NB4 (cell line): ENCODE results near the gene DGKG.

ENCODE experiments used
- DNase-seq: peaks from one replicate; pipeline ENCODE4 v3.0.0; 2010; ENCODE audit warnings: low read depth
- H3K4me3 ChIP-seq: one replicate; pipeline ENCODE4 v1.5.1; 2011; ENCODE audit warnings: mild to moderate bottlenecking, low read depth, low read length, moderate library complexity
- MYC ChIP-seq: IDR thresholded peaks from 2 replicates; pipeline ENCODE4 v1.6.1; 2011; ENCODE audit warnings: low read depth, low read length
- POLR2A ChIP-seq: IDR thresholded peaks from 2 replicates; pipeline ENCODE4 v1.6.1; 2011; ENCODE audit warnings: mild to moderate bottlenecking; ENCODE audit not compliant: insufficient read length; ENCODE audit errors: extremely low read depth
- TF ChIP-seq, protein P1 (sequence below): IDR thresholded peaks from 2 replicates; pipeline ENCODE4 v1.6.1; 2011; ENCODE audit warnings: low read depth, low read length
- TF ChIP-seq, protein P2 (sequence below): IDR thresholded peaks from one replicate; pipeline ENCODE4 v1.5.1; 2012; ENCODE audit warnings: low read depth, low read length

The DGKG gene

DNA sequence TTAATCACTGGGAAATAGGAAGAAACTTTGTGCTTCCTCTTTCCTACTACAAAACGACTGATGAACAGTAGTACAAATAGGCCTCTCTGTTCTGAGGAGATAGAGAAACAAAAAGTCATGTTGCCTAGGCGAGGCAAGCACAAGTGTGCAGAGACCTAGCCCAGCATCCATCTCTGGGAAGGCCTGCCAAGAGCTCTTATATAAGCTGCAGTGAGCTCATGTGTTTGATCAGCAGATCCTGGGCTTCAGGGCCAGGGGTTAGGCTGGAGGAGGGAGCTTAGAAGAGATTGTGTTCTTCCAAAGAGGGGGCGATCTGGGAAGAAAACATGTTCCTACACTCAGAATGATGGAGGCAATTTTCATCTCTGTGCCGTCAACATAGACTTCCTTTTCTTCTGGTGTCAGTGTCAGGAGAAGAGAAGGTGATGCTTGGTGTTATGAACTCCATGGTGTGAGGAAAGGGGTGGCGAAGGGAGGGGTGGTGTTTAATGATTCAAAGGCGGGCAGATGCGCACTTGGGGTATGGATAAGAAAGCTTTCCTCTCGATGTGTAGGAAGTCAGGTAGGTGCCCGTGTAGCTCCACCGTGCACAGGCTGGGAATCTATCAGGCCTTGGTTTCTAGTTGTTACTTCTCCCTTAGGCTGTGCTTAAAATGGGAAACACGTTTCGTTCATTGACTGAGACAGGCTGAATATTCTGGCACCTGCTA is 223.6 kb downstream of the DGKG start:
- no peak for DNase-seq
- no peak overlapping the region for H3K4me3 ChIP-seq
- TF ChIP-seq, protein P1, sequence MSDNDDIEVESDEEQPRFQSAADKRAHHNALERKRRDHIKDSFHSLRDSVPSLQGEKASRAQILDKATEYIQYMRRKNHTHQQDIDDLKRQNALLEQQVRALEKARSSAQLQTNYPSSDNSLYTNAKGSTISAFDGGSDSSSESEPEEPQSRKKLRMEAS: no peak
- TF ChIP-seq, protein P2, sequence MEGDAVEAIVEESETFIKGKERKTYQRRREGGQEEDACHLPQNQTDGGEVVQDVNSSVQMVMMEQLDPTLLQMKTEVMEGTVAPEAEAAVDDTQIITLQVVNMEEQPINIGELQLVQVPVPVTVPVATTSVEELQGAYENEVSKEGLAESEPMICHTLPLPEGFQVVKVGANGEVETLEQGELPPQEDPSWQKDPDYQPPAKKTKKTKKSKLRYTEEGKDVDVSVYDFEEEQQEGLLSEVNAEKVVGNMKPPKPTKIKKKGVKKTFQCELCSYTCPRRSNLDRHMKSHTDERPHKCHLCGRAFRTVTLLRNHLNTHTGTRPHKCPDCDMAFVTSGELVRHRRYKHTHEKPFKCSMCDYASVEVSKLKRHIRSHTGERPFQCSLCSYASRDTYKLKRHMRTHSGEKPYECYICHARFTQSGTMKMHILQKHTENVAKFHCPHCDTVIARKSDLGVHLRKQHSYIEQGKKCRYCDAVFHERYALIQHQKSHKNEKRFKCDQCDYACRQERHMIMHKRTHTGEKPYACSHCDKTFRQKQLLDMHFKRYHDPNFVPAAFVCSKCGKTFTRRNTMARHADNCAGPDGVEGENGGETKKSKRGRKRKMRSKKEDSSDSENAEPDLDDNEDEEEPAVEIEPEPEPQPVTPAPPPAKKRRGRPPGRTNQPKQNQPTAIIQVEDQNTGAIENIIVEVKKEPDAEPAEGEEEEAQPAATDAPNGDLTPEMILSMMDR: no peak
- TF ChIP-seq MYC: no peak
- no peak for TF ChIP-seq POLR2A

DNA sequence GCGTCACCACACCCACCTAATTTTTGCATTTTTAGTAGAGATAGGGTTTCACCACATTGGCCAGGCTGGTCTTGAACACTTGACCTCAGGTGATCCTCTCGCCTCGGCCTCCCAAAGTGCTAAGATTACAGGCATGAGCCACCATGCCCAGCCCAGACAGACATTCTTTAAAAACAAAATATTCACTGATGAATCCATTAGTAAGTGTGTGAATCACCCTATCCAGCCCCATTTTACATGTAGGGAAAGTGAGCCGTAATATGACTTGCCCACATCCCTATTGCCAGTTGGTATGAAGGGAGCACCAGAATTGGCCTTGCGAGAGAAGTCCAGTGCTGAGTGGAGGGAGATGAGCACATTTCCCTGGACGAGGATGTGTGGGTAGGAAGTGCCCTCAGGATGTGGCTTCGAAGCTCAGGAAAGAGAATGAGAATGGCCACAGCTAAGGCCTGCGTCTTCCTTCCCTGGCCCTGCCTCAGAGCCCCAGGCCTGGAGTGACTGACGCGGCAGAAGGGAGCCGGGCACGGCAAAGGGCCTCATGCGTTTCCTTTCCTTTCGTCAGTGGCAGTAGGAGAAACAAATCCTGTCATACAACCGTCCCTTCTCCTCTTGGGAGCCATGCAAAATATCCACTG is 224.9 kb downstream of the DGKG start:
- no peak overlapping the region for H3K4me3 ChIP-seq
- no peak for DNase-seq
- TF ChIP-seq POLR2A (no peak), MYC (no peak)
- TF ChIP-seq, protein P1: no peak
- TF ChIP-seq, protein P2: no peak

DNA sequence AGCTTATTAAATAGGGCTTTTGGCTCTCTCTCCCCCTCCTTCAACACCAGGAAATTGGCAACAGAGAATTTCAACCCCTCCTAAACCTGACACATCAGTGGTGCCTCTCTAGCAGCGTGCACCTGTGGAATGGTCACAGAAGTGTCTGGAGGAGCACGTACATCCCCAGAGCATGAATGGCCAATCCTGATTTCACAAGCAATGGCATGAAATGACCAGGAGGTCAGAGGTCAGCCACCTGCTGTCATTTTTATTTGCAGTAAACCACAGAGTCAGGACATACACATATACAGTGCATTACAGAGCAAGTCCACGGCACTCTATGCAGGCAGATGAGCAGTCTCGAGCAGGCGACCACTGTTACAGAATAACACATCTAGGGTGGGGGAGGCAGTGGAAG is 228.1 kb downstream of the DGKG start:
- H3K4me3 ChIP-seq: no peak overlapping the region
- TF ChIP-seq, protein P2: no peak
- TF ChIP-seq POLR2A (no peak), MYC (no peak)
- TF ChIP-seq, protein P1: no peak
- DNase-seq: no peak

DNA sequence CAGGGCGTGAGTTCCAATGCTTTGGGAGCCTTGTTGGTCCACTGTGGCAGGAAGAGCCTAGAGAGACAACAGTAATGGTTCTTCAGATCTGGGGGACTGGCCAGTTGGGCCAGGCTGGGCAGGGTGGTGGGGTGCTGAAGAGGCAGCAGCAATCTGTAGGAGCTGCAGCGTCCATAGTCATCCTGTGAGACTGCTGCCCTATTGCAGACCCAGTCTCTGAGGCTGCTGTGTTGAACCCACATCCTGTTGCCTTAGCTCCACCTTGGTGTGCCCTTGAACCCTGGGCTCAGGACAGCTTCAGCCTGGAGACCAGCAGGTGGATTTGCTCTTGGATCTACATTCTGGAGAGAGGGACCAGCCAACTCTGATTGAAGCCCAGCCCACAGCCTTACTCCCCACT is 229.5 kb downstream of the DGKG start:
- no peak overlapping the region for H3K4me3 ChIP-seq
- TF ChIP-seq POLR2A (no peak), MYC (no peak)
- TF ChIP-seq, protein P1: no peak
- TF ChIP-seq, protein P2: no peak
- DNase-seq: no peak

DNA sequence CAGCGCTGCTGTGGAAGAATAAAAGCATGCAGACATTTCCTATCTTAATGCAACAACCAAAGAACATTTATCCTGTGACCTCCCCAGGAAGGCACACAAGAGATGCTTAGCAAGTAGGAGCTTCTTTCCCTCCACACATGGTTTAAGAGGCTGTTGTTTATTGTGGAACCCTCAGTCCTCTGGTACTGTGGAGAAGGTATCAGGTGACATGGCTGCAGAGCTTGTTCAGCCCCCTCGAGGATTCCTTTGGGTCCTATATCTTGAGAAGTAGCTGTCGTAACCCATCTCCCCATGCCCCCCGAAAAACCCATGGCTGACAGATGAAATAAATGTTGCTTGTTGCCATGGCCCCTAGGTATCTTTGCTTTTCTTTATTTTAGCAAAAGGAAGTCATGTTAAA is 232.8 kb downstream of the DGKG start:
- TF ChIP-seq, protein P2: no peak
- TF ChIP-seq MYC (no peak), POLR2A (no peak)
- TF ChIP-seq, protein P1: no peak
- H3K4me3 ChIP-seq: no peak overlapping the region
- DNase-seq: no peak
